GM12878 (cell line): ENCODE results near the gene MYOCD. TPM values are rescaled to one million over a fixed set of nuclear protein-coding genes. Genes with fewer than 3 reads are reported as not detected.
A peak's percentile ranks its signal among the peaks of the same experiment; 100 is the strongest.

ENCODE experiments used
- ATAC-seq: fragments of 200-7000 bp; cut with Tn5 transposase; 3 replicates; pipeline ENCODE4 v1.9.1; 2020; ENCODE audit warnings: mild to moderate bottlenecking, moderate library complexity
- BruUV-seq: library from RNA; stranded (reverse); fragments of 400-500 nt; replicated peaks from 2 replicates; lab custom pipeline; 2021; lab: Mats Ljungman, UMichigan
- CTCF ChIA-PET: fragments of 300-600 bp; sonication (Branson Sonifier 250); formaldehyde crosslinking; extraction: SDS; loops from one replicate; lab custom pipeline; 2021; ENCODE audit warnings: inconsistent platforms; lab: Yijun Ruan, JAX
- POLR2A ChIA-PET: fragments of 350-600 bp; formaldehyde crosslinking; extraction: SDS; loops from one replicate; lab custom pipeline; 2021; ENCODE audit warnings: inconsistent platforms; lab: Charles Lee
- RAD21 ChIA-PET: fragments of 300-600 bp; sonication (Branson Sonifier 250); formaldehyde crosslinking; loops from one replicate; lab custom pipeline; 2023; ENCODE audit warnings: antibody characterized with exemption; ENCODE audit not compliant: unreplicated experiment; lab: Charles Lee
- SMC1A ChIA-PET: fragments of 300-600 bp; sonication (Branson Sonifier 250); formaldehyde crosslinking; loops from one replicate; lab custom pipeline; 2023; ENCODE audit not compliant: unreplicated experiment, uncharacterized antibody; lab: Charles Lee
- DNase-seq: peaks from one replicate; pipeline ENCODE4 v3.0.0-alpha.2; 2011; ENCODE audit warnings: low read depth, low spot score
- FAIRE-seq: peaks from 3 replicates; lab custom pipeline; 2011; peaks lifted over from hg19 to GRCh38; lab: Jason Lieb, UNC
- H2AFZ ChIP-seq: 2 replicates; pipeline ENCODE4 v1.6.0; 2011; ENCODE audit warnings: low read depth, low read length, control low read depth; ENCODE audit not compliant: control insufficient read depth
- H3K27ac ChIP-seq: 2 replicates; pipeline ENCODE4 v1.5.1; 2011; ENCODE audit warnings: control low read depth; ENCODE audit not compliant: control insufficient read depth, insufficient read depth
- H3K27me3 ChIP-seq, 2 experiments: replicated peaks in 1 of 2; 2 replicates each; pipeline versions ENCODE4 v1.6.0 to v1.6.1; 2011; ENCODE audit warnings: low read length in 1 of 2; ENCODE audit not compliant: control insufficient read depth in 2 of 2, insufficient read depth in 2 of 2
- H3K36me3 ChIP-seq, 2 experiments: 2 replicates each; pipeline ENCODE4 v1.5.1; 2011; ENCODE audit warnings: low read length in 1 of 2; ENCODE audit not compliant: control insufficient read depth in 2 of 2, insufficient read depth in 2 of 2
- H3K4me1 ChIP-seq: 2 replicates; pipeline ENCODE4 v1.6.1; 2011; ENCODE audit warnings: mild to moderate bottlenecking, low read length, moderate library complexity, mixed read lengths; ENCODE audit not compliant: control insufficient read depth, insufficient read depth
- H3K4me2 ChIP-seq: 2 replicates; pipeline ENCODE4 v1.6.0; 2011; ENCODE audit warnings: control low read depth; ENCODE audit not compliant: control insufficient read depth, insufficient read depth
- H3K4me3 ChIP-seq: fragments of 200-600 bp; sonication (generic); 2 replicates; pipeline ENCODE4 v1.5.1; 2016
- H3K79me2 ChIP-seq: 2 replicates; pipeline ENCODE4 v1.6.0; 2011; ENCODE audit warnings: low read length; ENCODE audit not compliant: control insufficient read depth, insufficient read depth
- H3K9ac ChIP-seq: 2 replicates; pipeline ENCODE4 v1.8.0; 2011; ENCODE audit warnings: low read length, control low read depth, mixed read lengths; ENCODE audit not compliant: control insufficient read depth, insufficient read depth
- H3K9me3 ChIP-seq: replicated peaks from 3 replicates; pipeline ENCODE4 v1.5.1; 2011; ENCODE audit warnings: mild to moderate bottlenecking, low read length; ENCODE audit not compliant: control insufficient read depth, insufficient read depth
- H4K20me1 ChIP-seq: 2 replicates; pipeline ENCODE4 v1.6.0; 2011; ENCODE audit not compliant: control insufficient read depth, insufficient read depth
- BACH1 ChIP-seq: fragments of 450-650 bp; IDR thresholded peaks from 2 replicates; pipeline ENCODE4 v1.6.1; 2017; ENCODE audit warnings: mild to moderate bottlenecking, borderline replicate concordance
- CBX3 ChIP-seq: fragments of 200-600 bp; sonication (generic); IDR thresholded peaks from 2 replicates; pipeline ENCODE4 v1.6.1; 2016; ENCODE audit warnings: low read depth, borderline replicate concordance
- CHD4 ChIP-seq: fragments of 200-600 bp; sonication (generic); IDR thresholded peaks from 2 replicates; pipeline ENCODE4 v1.6.1; 2016; ENCODE audit warnings: mild to moderate bottlenecking
- ETV6 ChIP-seq, 2 experiments: fragments of 450-650 bp in 1 of 2; IDR thresholded peaks in 1 of 2; conservative IDR thresholded peaks in 1 of 2; 2 replicates each; pipeline ENCODE4 v1.6.1; 2014; ENCODE audit warnings: antibody characterized with exemption in 1 of 2, borderline replicate concordance in 1 of 2, low read depth in 1 of 2, mild to moderate bottlenecking in 1 of 2, moderate library complexity in 1 of 2
- HCFC1 ChIP-seq: fragments of 150-350 bp; IDR thresholded peaks from 2 replicates; pipeline ENCODE4 v1.6.1; 2014; ENCODE audit warnings: low read length
- MTA2 ChIP-seq: fragments of 450-650 bp; IDR thresholded peaks from 2 replicates; pipeline ENCODE4 v1.6.1; 2016; ENCODE audit warnings: low read depth, mild to moderate bottlenecking, moderate library complexity
- MXI1 ChIP-seq: fragments of 150-350 bp; IDR thresholded peaks from 2 replicates; pipeline ENCODE4 v1.6.1; 2011; ENCODE audit warnings: low read depth, mild to moderate bottlenecking, inconsistent platforms, low read length, improper control_type of control experiment
- NRF1 ChIP-seq: conservative IDR thresholded peaks from 2 replicates; pipeline ENCODE4 v1.6.1; 2011; ENCODE audit warnings: mild to moderate bottlenecking, low read depth, low read length, improper control_type of control experiment
- RAD21 ChIP-seq: IDR thresholded peaks from 2 replicates; pipeline ENCODE4 v1.6.1; 2011; ENCODE audit warnings: mild to moderate bottlenecking, low read depth, low read length, moderate library complexity; ENCODE audit not compliant: insufficient read depth
- RBBP5 ChIP-seq: fragments of 200-600 bp; sonication (generic); conservative IDR thresholded peaks from 2 replicates; pipeline ENCODE4 v1.6.1; 2016
- SIX5 ChIP-seq: IDR thresholded peaks from 2 replicates; pipeline ENCODE4 v1.6.1; 2011; ENCODE audit warnings: mild to moderate bottlenecking, low read depth, low read length, moderate library complexity; ENCODE audit not compliant: severe bottlenecking
- SPI1 ChIP-seq: IDR thresholded peaks from 2 replicates; pipeline ENCODE4 v1.6.1; 2011; ENCODE audit warnings: low read depth, mild to moderate bottlenecking, low read length, moderate library complexity, borderline replicate concordance; ENCODE audit not compliant: insufficient read depth
- SREBF1 ChIP-seq: IDR thresholded peaks from 2 replicates; pipeline ENCODE4 v1.6.1; 2012; ENCODE audit warnings: mild to moderate bottlenecking, low read length
- SUPT20H ChIP-seq: IDR thresholded peaks from 2 replicates; pipeline ENCODE4 v1.6.1; 2011; ENCODE audit warnings: low read depth, mild to moderate bottlenecking, low read length, moderate library complexity, borderline replicate concordance; ENCODE audit not compliant: control insufficient read depth
- ZBED1 ChIP-seq: IDR thresholded peaks from 2 replicates; pipeline ENCODE4 v1.6.1; 2016; ENCODE audit warnings: borderline replicate concordance
- WGBS: methylation state at CpG from one replicate; pipeline ENCODE4 v1.1.6; 2016; ENCODE audit warnings: low lambda C conversion rate; ENCODE audit not compliant: insufficient replicate concordance, insufficient coverage; ENCODE audit errors: missing lambda C conversion rate; 5-methylcytosine and 5-hydroxymethylcytosine counted together
- in situ Hi-C: fragments of 300-500 bp; cut with MboI; formaldehyde crosslinking; loops from 9 replicates; pipeline ENCODE4 v1.14.3; 2018; ENCODE audit warnings: mixed read lengths
- intact Hi-C: fragments of 100-400 bp; cut with micrococcal nuclease; formaldehyde crosslinking; loops from one replicate; pipeline ENCODE4 v1.14.2; 2022; ENCODE audit not compliant: unreplicated experiment
- polyA plus RNA-seq, 11 experiments: library from polyadenylated mRNA; depleted of rRNA in 4 of 11; unstranded in 6 of 11; stranded (reverse) in 5 of 11; fragments of >200 nt; fragmentation: Nextera tagmentation in 4 of 11; fragmentation: Illumina TruSeq in 1 of 11; extraction: Ambion mirVana in 4 of 11; extraction: Trizol in 1 of 11; gene quantifications; 1 replicate in 1 of 11; 2 replicates in 10 of 11; pipeline versions ENCODE4 v1.2.1 to v1.2.3, GENCODE V29; 2011 to 2016; ENCODE audit warnings: inconsistent platforms in 2 of 11, missing spikeins in 2 of 11, low read depth in 1 of 11
- total RNA-seq, 4 experiments: library from RNA; depleted of rRNA in 3 of 4; stranded (reverse); fragments of >200 nt in 3 of 4; fragmentation: Illumina TruSeq in 1 of 4; extraction: Trizol in 1 of 4; gene quantifications; 2 replicates each; pipeline versions ENCODE4 v1.2.1 to v1.2.3, GENCODE V29; 2013 to 2021
- TF ChIP-seq, protein P1 (sequence below): fragments of 450-650 bp; IDR thresholded peaks from 2 replicates; pipeline ENCODE4 v1.6.1; 2016; ENCODE audit warnings: mild to moderate bottlenecking
- TF ChIP-seq, protein P2 (sequence below): IDR thresholded peaks from 2 replicates; pipeline ENCODE4 v1.6.1; 2012; ENCODE audit warnings: mild to moderate bottlenecking, low read depth, low read length
- TF ChIP-seq, protein P3 (sequence below): IDR thresholded peaks from 2 replicates; pipeline ENCODE4 v1.6.1; 2011; ENCODE audit warnings: low read depth, mild to moderate bottlenecking, low read length, moderate library complexity, borderline replicate concordance; ENCODE audit errors: extremely low read depth

The MYOCD gene
- total and polyA plus RNA-seq, 10 of the 15 experiments (the other 5 are each of a cell fraction or from before 2014, with no cell fraction given), result not detected

DNA sequence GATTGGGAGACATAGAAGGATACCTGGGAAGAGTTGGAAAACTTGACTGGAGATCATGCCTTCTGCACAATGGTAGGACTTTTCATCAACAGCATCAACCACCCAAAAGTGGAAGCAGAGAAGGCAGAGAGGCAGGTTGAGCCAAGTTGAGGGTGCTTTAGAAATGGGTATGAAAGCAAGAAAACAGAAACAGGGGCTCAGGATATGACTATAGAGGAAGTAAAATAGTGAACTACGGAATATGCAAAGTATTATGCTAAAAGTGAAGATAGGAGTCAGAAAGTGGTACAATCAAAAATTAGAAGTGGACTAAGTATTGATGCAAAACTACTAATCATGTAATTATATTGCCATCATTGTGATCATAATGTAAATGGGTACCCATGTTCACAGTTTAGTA, 107.5 kb downstream of the MYOCD start (continued):
- TF ChIP-seq MXI1 (no peak), SPI1 (no peak), SUPT20H (no peak), ZBED1 (no peak), MTA2 (no peak), CHD4 (no peak)
- TF ChIP-seq, protein P1, sequence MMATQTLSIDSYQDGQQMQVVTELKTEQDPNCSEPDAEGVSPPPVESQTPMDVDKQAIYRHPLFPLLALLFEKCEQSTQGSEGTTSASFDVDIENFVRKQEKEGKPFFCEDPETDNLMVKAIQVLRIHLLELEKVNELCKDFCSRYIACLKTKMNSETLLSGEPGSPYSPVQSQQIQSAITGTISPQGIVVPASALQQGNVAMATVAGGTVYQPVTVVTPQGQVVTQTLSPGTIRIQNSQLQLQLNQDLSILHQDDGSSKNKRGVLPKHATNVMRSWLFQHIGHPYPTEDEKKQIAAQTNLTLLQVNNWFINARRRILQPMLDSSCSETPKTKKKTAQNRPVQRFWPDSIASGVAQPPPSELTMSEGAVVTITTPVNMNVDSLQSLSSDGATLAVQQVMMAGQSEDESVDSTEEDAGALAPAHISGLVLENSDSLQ, result no peak

DNA sequence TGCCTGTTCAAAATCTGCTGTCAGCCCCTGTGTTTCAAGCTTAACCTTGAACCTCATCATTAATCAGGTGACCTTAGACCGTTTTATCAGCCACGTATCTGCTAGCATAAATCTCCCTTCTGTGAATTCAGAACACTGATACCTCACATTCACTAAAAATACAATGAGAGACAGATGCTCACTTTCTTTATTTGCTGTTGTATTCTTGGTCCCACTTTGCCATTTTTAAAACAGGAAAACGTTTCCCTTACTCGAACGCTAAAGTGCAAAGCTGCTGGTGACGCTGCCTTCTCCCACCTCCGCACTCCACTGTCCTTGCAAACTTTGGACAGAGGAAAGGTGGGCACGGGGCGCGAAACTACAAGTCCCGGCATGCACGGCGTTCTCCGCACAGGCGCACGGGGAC, 123.4 kb downstream of the MYOCD start:
- ChIA-PET POLR2A (no interaction called here), RAD21 (no interaction called here), SMC1A (no interaction called here), CTCF (interaction anchor here (0.7 kb wide), 1 partner anchor 47 kb away, joined by 3 read pairs; no protein-coding TSS in a partner anchor)
- under 1% methylated on average over 16 of the region's 16 CpGs for WGBS
- TF ChIP-seq SREBF1, result 0 out of 2 replicates have a peak, but pooled peaks have one; percentile 46
- TF ChIP-seq HCFC1, result peak; percentile 89
- TF ChIP-seq, protein P2, sequence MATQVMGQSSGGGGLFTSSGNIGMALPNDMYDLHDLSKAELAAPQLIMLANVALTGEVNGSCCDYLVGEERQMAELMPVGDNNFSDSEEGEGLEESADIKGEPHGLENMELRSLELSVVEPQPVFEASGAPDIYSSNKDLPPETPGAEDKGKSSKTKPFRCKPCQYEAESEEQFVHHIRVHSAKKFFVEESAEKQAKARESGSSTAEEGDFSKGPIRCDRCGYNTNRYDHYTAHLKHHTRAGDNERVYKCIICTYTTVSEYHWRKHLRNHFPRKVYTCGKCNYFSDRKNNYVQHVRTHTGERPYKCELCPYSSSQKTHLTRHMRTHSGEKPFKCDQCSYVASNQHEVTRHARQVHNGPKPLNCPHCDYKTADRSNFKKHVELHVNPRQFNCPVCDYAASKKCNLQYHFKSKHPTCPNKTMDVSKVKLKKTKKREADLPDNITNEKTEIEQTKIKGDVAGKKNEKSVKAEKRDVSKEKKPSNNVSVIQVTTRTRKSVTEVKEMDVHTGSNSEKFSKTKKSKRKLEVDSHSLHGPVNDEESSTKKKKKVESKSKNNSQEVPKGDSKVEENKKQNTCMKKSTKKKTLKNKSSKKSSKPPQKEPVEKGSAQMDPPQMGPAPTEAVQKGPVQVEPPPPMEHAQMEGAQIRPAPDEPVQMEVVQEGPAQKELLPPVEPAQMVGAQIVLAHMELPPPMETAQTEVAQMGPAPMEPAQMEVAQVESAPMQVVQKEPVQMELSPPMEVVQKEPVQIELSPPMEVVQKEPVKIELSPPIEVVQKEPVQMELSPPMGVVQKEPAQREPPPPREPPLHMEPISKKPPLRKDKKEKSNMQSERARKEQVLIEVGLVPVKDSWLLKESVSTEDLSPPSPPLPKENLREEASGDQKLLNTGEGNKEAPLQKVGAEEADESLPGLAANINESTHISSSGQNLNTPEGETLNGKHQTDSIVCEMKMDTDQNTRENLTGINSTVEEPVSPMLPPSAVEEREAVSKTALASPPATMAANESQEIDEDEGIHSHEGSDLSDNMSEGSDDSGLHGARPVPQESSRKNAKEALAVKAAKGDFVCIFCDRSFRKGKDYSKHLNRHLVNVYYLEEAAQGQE, result peak; percentile 38; the same call in 1 of the 2 replicates
- no peak for TF ChIP-seq CBX3
- no peak for TF ChIP-seq BACH1
- peak; percentile 84 for TF ChIP-seq SIX5
- TF ChIP-seq RAD21, result no peak
- TF ChIP-seq RBBP5, result no peak
- TF ChIP-seq ETV6 (conservative IDR thresholded peaks at IDR 0.05 in 1 of 2, IDR thresholded peaks at IDR 0.05 in 1 of 2; ENCODE audit: borderline replicate concordance in 1 of 2, low read depth in 1 of 2), result no peak
- TF ChIP-seq, protein P3, sequence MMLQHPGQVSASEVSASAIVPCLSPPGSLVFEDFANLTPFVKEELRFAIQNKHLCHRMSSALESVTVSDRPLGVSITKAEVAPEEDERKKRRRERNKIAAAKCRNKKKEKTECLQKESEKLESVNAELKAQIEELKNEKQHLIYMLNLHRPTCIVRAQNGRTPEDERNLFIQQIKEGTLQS, result peak; percentile 14; the same call in 1 of the 2 replicates
- peak; percentile 52 for TF ChIP-seq NRF1
- no peaks in the 10 kb centered on the region for H4K20me1 ChIP-seq
- H2AFZ ChIP-seq, result peak overlapping the region; percentile 80
- intact Hi-C loops (no loop called here), in situ Hi-C loops (no loop called here)
- no TSS peak for BruUV-seq
- DNase-seq (no peak), FAIRE-seq (peak; percentile 85), ATAC-seq (peak; percentile 98; the same call in 2 of the 3 replicates)
- H3K79me2 ChIP-seq, result no peaks in the 10 kb centered on the region; the same call in 1 of the 2 replicates
- no peaks in the 10 kb centered on the region for H3K36me3 ChIP-seq
- H3K9me3 ChIP-seq, result no peaks in the 10 kb centered on the region
- 0 out of 2 replicates have a peak, but pooled peaks cover 4% of the 10 kb centered on the region for H3K4me1 ChIP-seq
- H3K27ac ChIP-seq, result no peak overlapping the region; the same call in 1 of the 2 replicates
- peak overlapping the region; percentile 77 for H3K4me3 ChIP-seq
- no peak overlapping the region for H3K9ac ChIP-seq
- H3K27me3 ChIP-seq, result peaks cover 0 to 3% of the 10 kb centered on the region in 2 experiments; a peak in 1 of 4 replicates
- peak overlapping the region; percentile 28; the same call in 1 of the 2 replicates for H3K4me2 ChIP-seq
